ENCODE results near the gene MYADML2.
"Not testable (repeated sequence)": the region's sequence is repeated elsewhere in the genome, so short reads cannot be mapped to it uniquely, and the experiment has no call there.

The MYADML2 gene

GRCh38 chr17:81957691-81958432, 10.8 kb upstream of the MYADML2 start:
- no peak for DNase-seq

DNA sequence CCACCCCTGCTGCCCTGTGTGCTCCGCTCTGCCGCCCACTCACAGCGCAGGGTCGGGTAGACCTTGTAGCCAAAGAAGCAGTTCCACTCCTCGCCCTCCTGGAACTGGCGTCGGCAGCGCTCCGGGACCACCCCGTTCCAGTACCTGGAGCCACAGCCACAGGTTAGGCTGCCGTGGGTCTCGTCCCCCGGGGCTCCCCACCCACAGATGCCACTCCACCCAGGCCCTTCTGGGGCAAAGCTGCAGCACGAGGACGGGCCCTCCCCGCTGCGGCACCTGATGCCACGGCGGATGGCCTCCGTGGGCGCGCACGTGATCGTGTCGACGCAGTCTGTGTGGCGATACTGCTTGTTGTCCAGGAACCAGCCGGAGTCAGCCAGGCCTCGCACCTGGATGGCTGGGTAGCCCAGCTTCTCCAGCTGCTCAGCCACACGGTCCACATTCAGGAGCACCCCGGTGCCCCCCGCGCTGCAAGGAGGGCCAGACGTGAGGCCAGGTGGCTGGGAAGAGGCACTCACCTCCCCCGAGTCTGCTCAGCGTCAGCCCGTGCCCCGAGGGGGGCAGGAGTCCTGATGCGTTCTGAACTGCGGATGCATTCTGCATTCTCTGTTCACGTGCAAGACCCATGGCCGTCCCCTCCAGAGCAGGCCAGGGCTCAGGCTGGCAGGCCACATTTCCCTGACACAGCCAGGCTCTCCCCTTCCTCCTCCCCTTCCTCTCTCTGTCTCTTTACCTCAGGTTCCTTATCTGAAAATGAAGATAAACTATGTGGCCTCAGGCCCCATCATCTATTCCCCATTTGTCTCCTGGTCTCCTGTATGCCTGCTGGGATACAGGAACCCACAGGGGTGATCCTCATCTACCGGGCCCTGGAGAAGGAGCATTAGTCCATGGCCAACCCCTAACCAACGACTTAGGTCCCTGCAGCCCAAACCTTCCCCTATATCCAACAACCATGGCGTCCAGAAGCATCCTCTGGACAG, 9.9 kb upstream of the MYADML2 start:
- DNase-seq: no peak

GRCh38 chr17:81955756-81956544, 8.9 kb upstream of the MYADML2 start:
- DNase-seq: no peak

DNA sequence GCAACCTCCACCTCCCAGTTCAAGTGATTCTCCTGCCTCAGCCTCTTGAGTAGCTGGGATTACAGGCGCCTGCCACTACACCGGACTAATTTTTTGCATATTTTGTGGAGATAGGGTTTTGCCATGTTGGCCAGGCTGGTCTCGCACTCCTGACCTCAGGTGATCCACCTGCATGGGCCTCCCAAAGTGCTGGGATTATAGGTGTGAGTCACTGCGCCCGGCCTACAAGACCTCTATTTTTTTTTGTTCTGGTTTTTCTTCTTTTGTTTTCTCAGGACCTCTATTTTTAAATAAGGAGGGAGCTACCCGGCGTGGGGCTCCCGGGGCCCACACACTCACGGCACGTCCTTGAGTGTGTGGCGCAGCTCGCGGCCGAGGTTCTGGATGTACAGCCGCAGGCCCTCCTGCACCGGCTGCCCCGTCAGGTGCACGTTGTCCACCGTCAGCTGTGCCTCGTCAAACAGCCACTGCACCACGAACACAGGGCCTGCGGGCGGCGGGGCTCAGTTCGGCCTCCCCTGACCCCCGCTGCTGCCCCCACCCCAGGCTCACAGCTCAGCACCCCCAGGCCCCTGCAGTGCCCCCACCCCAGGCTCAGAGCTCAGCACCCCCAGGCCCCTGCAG, 8.1 kb upstream of the MYADML2 start:
- no peak for DNase-seq

DNA sequence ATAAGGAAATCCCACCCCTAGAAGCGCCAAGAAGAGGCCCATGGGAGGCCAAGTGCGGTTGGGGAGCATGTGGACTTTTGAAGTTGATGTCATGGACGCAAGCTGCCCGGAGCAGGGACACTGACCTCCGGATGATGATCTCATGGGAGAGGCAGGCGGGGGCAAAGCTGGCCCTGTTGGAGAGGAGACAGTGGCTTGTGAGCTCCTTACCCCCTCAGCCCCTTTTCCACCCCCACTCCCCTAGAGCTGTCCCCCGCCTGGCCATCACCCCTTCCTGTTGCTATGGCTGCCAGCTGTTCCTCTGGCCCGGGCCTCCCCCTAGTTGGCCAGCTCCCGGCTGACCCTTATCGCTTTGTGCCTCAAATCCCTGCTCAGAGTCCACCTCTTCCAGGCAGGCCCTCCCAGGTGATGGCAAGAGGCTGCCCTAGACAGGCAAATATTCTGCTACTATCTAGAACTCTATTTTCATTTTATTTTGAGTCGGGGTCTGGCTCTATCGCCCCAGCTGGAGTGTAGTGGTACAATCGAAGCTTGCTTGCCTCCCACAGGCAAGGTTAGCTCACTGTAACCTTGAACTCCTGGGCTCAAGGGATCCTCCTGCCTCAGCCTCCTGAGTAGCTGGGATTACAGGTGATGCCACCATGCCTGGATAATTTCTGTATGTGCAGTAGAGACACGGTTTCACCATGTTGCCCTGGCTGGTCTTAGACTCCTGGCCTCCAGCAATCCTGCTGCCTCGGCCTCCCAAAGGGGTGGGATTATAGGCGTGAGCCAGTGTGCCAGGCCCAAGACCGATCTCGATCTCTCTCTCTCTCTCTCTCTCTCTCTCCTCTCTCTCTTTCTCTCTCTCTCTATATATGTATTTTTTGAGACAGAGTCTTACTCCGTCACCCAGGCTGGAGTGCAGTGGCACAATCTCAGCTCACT, 7.4 kb upstream of the MYADML2 start:
- DNase-seq: no peak

- DNase-seq: not testable (repeated sequence)
Observed at GRCh38 chr17:81953443-81953842, 6.4 kb upstream of the MYADML2 start.

- no peak for DNase-seq
Observed at GRCh38 chr17:81952792-81953228, 5.8 kb upstream of the MYADML2 start.

DNA sequence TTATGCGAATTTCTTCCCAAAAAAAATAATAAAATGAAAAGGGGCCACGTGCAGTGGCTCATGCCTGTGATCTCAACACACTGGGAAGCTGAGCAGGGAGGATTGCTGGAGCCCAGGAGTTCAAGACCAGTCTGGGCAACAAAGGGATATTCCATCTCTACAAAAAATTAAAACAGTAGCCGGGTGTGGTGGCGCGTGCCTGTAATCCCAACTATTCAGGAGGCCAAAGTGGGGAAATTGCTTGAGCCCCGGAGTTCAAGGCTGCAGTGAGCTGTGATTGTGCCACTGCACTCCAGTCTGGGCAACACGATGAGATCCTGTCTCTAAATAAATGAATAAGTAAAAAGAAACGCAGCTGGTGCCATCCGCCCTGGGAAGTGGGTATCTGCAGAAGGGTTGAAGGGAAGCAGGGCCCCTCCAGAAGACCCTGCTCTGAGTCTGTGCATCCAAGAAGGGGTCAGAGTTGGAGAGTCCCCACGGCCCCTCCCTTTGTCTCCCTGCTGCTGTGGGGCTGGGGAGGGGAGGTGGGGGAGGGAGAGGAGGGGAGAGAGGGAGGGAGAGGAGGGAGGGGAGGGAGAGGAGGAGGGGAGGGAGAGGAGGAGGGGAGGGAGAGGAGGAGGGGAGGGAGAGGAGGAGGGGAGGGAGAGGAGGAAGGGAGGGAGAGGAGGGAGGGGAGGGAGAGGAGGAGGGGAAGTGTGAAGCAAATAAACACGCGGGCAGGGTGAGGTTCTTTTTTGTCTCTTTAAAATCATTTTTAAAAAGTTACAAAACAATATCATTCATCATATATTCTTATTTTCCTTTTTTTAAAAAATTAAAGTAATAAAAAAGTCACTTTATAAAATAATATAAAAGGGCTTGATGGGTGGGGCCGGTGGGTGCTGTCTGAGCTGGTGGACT, 5.0 kb upstream of the MYADML2 start:
- DNase-seq: no peak

GRCh38 chr17:81950501-81950900, 3.5 kb upstream of the MYADML2 start:
- no peak for DNase-seq

- DNase-seq: no peak
Observed at GRCh38 chr17:81948635-81949378, 1.8 kb upstream of the MYADML2 start.

DNA sequence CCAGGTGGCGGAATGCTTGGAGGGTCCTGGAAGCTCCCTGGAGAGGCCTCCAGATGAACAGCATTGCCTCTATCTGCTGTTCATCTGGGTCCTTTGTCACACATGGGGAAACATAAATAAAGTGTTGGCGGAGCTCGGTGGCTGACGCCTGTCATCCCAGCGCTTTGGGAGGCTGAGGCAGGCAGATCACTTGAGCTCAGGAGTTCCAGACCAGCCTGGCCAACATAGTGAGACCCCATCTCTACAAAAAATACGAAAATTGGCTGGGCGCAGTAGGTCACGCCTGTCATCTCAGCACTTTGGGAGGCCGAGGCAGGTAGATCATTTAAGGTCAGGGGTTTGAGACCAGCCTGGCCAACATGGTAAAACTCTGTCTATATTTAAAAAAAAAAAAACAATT, 2.2 kb downstream of the MYADML2 start:
- no peak for DNase-seq

DNA sequence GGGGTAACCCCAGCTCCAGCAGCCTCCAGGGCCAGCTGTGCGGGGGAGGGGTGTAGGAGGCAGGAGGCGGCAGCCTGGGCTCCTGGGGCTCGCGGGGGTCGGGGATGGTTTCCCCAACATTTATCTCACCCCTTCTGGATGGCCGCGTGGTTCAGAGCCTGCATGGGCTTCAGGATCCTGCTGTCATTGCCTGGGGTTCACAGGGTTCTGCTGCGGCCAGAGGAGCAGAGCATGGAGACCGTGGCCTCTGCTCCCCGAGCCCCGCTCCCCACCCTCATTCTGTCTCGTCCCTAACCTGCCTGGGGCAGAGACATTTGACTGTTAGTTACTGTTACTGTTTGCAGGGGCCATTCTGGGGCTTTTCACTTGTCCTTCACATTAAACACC, 4.9 kb downstream of the MYADML2 start:
- no peak for DNase-seq

- DNase-seq: no peak
Observed at GRCh38 chr17:81941484-81942166, 5.4 kb downstream of the MYADML2 start.

DNA sequence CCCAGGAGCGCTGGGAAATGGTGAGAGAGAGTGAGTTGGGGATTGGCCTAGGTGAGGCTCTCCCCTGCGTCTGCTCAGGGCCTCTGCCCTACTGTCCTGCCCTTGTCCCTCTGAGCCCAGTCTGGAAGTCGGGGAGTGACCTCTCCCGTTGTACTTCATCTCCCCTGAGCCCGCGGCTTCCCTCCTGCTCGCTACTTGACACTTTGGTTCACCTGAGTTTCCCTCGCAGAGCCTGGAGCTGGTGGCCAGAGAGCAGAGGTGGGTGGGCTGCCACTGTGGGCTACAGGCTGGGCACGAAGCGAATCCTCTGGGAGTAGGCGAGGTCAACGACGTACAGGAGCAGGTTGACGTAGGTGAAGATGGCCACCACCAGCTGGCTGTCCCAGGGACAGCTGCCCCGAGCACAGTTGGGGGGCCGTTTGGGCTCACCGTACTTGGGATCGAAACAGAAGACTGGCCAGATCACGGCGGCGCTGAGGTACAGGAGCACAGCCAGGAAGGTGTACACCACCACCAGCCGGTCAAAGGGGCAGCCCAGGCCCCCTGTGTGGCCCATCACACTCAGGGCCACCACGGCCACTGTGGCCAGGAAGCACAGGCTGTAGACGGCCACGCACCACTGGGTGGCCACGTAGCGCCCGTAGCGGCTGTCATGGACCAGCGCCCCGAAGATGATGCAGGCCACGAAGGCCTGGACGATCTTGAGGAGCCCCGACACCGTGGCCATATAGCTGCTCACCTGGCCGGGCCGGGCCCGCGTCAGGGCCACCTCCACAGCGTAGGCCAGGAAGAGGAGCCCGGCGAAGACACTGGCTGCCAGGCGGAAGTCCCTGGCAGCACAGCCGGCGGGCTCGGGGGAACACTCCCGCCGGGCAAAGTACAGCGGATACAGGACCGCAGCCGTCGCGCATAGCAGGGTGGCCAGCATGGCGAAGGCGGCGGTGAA, 6.2 kb downstream of the MYADML2 start:
- no peak for DNase-seq

DNA sequence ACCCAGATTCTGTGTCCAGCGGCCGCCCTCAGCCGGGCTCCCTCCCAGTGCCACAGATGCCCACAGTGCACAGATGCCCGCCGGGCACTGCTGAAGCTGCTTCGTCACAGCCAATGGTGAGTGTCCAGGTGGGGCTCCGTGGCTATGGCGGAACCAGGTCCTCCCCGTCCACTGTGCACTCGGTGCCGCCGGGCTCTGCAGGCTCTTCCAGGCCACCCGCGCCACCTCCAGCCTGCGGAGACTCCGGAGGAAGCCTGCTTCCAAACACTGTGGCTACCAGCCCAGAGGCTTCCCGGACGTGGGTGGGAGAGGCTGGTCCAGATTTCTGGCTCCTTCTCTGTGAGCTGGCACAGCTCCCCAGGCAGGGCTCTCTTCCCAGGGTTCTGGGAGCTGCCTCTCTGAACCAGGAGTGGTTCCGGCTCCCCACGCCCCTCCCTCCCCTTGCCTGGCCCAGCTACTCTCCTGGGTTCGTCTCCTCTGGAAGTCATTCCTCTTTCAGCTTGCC, 7.1 kb downstream of the MYADML2 start:
- DNase-seq: no peak

DNA sequence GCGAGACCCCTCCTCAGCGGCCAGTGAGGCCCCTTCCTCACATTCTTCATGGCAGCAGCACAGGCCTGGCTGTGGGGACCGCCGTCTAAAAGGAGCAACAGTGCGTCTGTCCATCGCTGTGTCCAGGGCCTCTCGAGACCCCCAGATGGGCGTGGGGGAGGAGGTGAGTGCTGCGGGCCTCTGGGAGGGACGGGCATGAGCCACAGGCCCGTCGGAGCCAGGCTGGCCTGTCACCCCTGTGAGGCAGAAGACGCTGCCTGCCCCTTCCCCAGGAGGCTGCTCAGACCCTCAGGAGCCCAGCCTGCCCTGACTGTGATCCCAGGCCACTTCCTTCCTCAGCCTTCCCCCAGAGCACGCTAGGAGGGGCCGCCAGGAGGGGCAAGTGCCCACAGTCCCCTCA, 7.8 kb downstream of the MYADML2 start:
- no peak for DNase-seq

- DNase-seq: no peak
Observed at GRCh38 chr17:81935709-81936084, 11.3 kb downstream of the MYADML2 start.

Measured in CD4-positive, alpha-beta T cell treated with Interleukin-4 for 1 hour (primary cell).